GM12865 (cell line): ENCODE results near the gene CHRNA7.

Source experiments
- DNase-seq: peaks from one replicate; pipeline ENCODE4 v3.0.0; 2010; ENCODE audit warnings: low read depth
- H3K4me3 ChIP-seq: 2 replicates; pipeline ENCODE4 v1.5.1; 2011; ENCODE audit warnings: mild to moderate bottlenecking, low read depth, low read length, control low read depth
- CTCF ChIP-seq: IDR thresholded peaks from 2 replicates; pipeline ENCODE4 v1.5.1; 2011; ENCODE audit warnings: low read length, control low read depth, low read depth, inconsistent platforms; ENCODE audit not compliant: insufficient read depth; ENCODE audit errors: missing control alignments

The CHRNA7 gene

DNA sequence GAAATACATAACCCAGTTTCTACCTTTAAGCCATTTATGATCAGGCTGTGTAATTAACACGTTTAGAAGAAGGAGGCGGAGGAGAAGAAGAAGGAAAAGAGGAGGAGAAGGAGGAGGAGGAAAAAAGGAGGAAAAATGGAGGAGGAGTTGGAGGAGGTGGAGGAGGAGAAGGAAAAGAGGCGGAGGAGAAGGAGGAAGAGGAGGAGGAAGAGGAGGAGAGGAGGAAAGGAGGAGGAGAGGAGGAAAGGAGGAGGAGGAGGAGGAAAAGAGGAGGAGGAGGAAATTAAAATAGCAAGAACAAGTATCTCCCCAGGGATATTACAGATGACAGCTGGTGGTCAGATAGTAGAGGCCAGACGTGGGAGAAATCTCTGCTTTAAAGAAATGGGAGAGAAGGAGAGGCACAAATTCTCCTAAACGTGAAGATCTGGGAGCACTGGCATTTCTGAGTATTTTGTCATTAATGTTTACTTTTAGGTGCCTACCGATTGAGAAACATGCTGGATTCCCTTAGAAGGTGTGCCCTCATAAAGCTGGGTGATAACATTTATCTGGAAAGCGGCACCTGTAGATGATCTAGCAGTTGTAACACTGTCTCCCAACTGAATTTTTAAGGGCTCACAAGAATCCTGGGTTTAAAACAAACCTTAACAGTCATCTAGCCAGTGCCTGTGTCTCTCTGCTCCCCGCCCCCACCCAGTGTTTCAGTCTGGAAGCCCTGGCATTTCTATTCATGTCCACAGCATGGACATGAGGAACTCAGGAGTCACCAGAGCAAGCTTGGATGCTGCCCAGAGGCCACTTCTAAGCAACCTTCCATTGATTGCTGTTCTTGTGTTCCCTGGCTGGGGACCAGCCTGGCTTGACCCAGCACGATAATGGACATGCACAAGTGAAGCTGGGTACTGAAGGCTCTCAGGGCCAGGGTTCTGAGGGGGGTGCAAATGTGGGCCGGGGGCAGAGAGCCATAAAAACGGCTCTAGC is 75.2 kb downstream of the CHRNA7 start:
- H3K4me3 ChIP-seq, result no peak overlapping the region
- no peak for DNase-seq
- TF ChIP-seq CTCF, result no peak

- no peak overlapping the region for H3K4me3 ChIP-seq
- no peak for DNase-seq
- TF ChIP-seq CTCF, result no peak
Observed at GRCh38 chr15:32106401-32107381, 76.4 kb downstream of the CHRNA7 start.

- no peak overlapping the region for H3K4me3 ChIP-seq
- TF ChIP-seq CTCF, result no peak
- no peak for DNase-seq
Observed at GRCh38 chr15:32107477-32108080, 77.3 kb downstream of the CHRNA7 start.

GRCh38 chr15:32108661-32109060 is 78.3 kb downstream of the CHRNA7 start:
- H3K4me3 ChIP-seq, result no peak overlapping the region
- TF ChIP-seq CTCF, result no peak
- DNase-seq, result no peak

GRCh38 chr15:32112101-32112500 is 81.8 kb downstream of the CHRNA7 start:
- no peak for TF ChIP-seq CTCF
- H3K4me3 ChIP-seq, result no peak overlapping the region
- no peak for DNase-seq

- DNase-seq, result no peak
- no peak overlapping the region for H3K4me3 ChIP-seq
- TF ChIP-seq CTCF, result no peak
Observed at GRCh38 chr15:32113224-32113623, 82.9 kb downstream of the CHRNA7 start.
